Thyroid gland (tissue), 4 donors: Measurements from ENCODE around the gene GOPC.

ENCODE experiments used
- POLR2A ChIP-seq, 2 donors: fragments of 450-650 bp; IDR thresholded peaks; one replicate each; pipeline ENCODE4 v1.6.1; 2017; ENCODE audit warnings: antibody characterized with exemption in 2 of 2, mild to moderate bottlenecking in 2 of 2, moderate library complexity in 1 of 2
- TF ChIP-seq, protein P1 (sequence below), 6 experiments: fragments of 200-600 bp in 3 of 6; fragments of 450-650 bp in 3 of 6; sonication (generic) in 3 of 6; IDR thresholded peaks; one replicate each; pipeline ENCODE4 v1.5.1; 2016 to 2019; ENCODE audit warnings: antibody characterized with exemption in 6 of 6, mild to moderate bottlenecking in 2 of 6, inconsistent platforms in 1 of 6, moderate library complexity in 1 of 6

DNA sequence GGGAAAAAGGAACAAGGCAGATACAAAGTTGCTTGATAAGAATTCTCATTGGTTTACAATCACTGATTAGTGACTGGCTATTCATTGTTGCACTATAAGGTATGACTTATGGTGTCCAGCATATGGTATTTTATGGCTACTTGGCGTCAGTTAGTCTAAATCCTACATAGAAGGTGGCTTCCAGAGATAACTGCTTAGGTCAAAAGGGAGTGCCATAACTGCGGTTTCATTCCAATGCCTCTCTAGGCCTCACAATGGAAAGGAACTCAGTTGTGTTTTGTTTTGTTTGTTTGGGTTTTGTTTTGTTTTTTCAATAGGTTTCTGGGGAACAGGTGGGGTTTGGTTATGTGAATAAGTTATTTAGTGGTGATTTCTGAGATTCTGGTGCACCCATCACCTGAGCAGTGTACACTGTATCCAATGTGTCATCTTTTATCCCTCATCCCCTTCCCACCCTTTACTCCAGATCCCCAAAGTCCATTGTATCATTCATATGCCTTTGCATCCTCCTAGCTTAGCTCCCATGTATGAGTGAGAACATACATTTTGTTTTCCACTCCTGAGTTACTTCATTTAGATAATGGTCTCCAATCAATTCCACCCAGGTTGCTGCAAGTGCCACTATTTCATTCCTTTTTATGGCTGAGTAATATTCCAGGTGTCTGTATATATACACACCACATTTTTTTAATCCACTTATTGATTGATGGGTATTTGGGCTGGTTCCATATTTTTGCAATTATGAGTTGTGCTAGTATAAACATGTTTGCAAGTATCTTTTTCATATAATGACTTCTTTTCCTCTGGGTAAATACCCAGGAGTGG, 7.0 kb downstream of the GOPC start:
- TF ChIP-seq, protein P1, sequence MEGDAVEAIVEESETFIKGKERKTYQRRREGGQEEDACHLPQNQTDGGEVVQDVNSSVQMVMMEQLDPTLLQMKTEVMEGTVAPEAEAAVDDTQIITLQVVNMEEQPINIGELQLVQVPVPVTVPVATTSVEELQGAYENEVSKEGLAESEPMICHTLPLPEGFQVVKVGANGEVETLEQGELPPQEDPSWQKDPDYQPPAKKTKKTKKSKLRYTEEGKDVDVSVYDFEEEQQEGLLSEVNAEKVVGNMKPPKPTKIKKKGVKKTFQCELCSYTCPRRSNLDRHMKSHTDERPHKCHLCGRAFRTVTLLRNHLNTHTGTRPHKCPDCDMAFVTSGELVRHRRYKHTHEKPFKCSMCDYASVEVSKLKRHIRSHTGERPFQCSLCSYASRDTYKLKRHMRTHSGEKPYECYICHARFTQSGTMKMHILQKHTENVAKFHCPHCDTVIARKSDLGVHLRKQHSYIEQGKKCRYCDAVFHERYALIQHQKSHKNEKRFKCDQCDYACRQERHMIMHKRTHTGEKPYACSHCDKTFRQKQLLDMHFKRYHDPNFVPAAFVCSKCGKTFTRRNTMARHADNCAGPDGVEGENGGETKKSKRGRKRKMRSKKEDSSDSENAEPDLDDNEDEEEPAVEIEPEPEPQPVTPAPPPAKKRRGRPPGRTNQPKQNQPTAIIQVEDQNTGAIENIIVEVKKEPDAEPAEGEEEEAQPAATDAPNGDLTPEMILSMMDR (IDR thresholded peaks at IDR 0.05): no peak
- TF ChIP-seq POLR2A (IDR thresholded peaks at IDR 0.05): no peak
